MCF 10A (cell line): ENCODE results near the gene SLC5A2. TPM values are rescaled to one million over a fixed set of nuclear protein-coding genes. Genes with fewer than 3 reads are reported as not detected.
A peak's percentile ranks its signal among the peaks of the same experiment; 100 is the strongest.

Experiments
- BruUV-seq: library from RNA; stranded (reverse); fragments of 400-500 nt; replicated peaks from 2 replicates; lab custom pipeline; 2021; lab: Mats Ljungman, UMichigan
- CTCF ChIA-PET: fragments of 300-600 bp; sonication (Branson Sonifier 250); formaldehyde crosslinking; extraction: SDS; loops from one replicate; lab custom pipeline; 2021; ENCODE audit warnings: antibody characterized with exemption, inconsistent platforms; lab: Yijun Ruan, JAX
- POLR2A ChIA-PET: fragments of 300-600, 350-650 bp; sonication (Branson Sonifier 250); formaldehyde crosslinking; extraction: SDS; loops from one replicate; lab custom pipeline; 2020; ENCODE audit warnings: antibody characterized with exemption, inconsistent platforms; lab: Yijun Ruan, JAX
- DNase-seq: peaks from one replicate; pipeline ENCODE4 v3.0.0-alpha.2; 2018; ENCODE audit not compliant: unreplicated experiment
- H3K27ac Mint-ChIP-seq: one replicate; pipeline ENCODE4 v1.8.0; 2022; ENCODE audit warnings: mild to moderate bottlenecking, low read depth, mixed read lengths; ENCODE audit not compliant: unreplicated experiment
- H3K27me3 Mint-ChIP-seq: one replicate; pipeline ENCODE4 v1.8.0; 2022; ENCODE audit warnings: mixed read lengths; ENCODE audit not compliant: insufficient read depth, unreplicated experiment
- H3K36me3 Mint-ChIP-seq: one replicate; pipeline ENCODE4 v1.8.0; 2022; ENCODE audit warnings: mild to moderate bottlenecking, moderate library complexity, mixed read lengths; ENCODE audit not compliant: insufficient read depth, unreplicated experiment
- H3K4me1 Mint-ChIP-seq: one replicate; pipeline ENCODE4 v1.8.0; 2022; ENCODE audit warnings: mixed read lengths; ENCODE audit not compliant: insufficient read depth, unreplicated experiment
- H3K4me3 Mint-ChIP-seq: one replicate; pipeline ENCODE4 v1.8.0; 2022; ENCODE audit warnings: mild to moderate bottlenecking, moderate library complexity, mixed read lengths; ENCODE audit not compliant: unreplicated experiment
- H3K9me3 Mint-ChIP-seq: one replicate; pipeline ENCODE4 v1.8.0; 2022; ENCODE audit warnings: mixed read lengths; ENCODE audit not compliant: unreplicated experiment
- intact Hi-C: fragments of 100-400 bp; cut with micrococcal nuclease; formaldehyde crosslinking; loops from 2 replicates; pipeline ENCODE4 v1.14.1; 2022
- total RNA-seq: library from RNA; stranded (reverse); gene quantifications from 2 replicates; pipeline ENCODE4 v1.2.3, GENCODE V29; 2022
- TF ChIP-seq, protein P1 (sequence below): fragments of 200-600 bp; IDR thresholded peaks from one replicate; pipeline ENCODE4 v1.8.0; 2022; ENCODE audit warnings: antibody characterized with exemption, mild to moderate bottlenecking; ENCODE audit not compliant: unreplicated experiment

The SLC5A2 gene
- total RNA-seq, 1 experiment from 2014 or later: not detected

DNA sequence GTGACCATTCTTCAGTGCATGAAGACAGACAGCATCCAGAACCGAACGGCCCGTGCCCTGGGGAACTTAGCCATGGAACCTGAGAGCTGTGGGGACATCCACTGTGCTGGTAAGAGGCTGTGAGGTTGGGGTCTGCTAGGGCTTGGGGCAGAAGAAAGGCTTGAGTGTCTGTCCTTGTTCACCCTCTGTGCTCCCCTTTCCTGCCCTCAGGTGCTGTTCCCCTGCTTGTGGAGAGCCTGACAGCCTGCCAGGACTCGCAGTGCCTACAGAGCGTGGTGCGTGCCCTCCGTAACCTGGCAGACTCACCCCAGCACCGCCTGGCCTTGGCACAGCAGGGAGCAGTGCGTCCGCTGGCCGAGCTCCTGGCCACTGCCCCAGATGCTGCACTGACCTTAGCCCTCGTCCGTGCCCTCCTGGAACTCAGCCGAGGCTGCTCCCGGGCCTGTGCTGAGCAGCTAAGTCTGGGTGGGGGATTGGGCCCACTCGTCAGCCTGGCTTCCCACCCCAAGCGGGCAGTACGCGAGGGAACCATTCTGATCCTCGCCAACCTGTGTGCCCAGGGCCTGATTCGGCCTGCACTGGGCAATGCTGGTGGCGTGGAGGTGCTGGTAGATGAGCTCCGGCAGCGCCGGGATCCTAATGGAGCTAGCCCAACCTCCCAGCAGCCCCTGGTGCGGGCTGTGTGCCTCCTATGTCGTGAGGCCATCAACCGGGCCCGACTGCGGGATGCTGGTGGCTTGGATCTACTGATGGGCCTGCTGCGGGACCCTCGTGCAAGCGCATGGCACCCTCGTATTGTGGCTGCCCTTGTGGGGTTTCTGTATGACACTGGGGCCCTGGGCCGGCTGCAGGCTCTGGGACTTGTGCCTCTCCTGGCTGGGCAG lies 20.8 kb upstream of the SLC5A2 start:
- Mint-ChIP-seq H3K27me3 (no peaks in the 10 kb centered on the region), H3K4me1 (peaks cover 14% of the 10 kb centered on the region), H3K36me3 (peaks cover 54% of the 10 kb centered on the region), H3K4me3 (no peak overlapping the region), H3K9me3 (no peaks in the 10 kb centered on the region), H3K27ac (no peak overlapping the region)
- TF ChIP-seq, protein P1, sequence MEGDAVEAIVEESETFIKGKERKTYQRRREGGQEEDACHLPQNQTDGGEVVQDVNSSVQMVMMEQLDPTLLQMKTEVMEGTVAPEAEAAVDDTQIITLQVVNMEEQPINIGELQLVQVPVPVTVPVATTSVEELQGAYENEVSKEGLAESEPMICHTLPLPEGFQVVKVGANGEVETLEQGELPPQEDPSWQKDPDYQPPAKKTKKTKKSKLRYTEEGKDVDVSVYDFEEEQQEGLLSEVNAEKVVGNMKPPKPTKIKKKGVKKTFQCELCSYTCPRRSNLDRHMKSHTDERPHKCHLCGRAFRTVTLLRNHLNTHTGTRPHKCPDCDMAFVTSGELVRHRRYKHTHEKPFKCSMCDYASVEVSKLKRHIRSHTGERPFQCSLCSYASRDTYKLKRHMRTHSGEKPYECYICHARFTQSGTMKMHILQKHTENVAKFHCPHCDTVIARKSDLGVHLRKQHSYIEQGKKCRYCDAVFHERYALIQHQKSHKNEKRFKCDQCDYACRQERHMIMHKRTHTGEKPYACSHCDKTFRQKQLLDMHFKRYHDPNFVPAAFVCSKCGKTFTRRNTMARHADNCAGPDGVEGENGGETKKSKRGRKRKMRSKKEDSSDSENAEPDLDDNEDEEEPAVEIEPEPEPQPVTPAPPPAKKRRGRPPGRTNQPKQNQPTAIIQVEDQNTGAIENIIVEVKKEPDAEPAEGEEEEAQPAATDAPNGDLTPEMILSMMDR: no peak
- ChIA-PET CTCF (interaction anchor here (0.5 to 8.4 kb wide), 8 partner anchors 10 to 477 kb away, joined by 3 to 65 read pairs (median 6); partner anchors contain the start of genes HSD3B7 and ZNF843), POLR2A (interaction anchor here (0.5 to 2.3 kb wide), 4 partner anchors 9 to 502 kb away, joined by 3 to 9 read pairs (median 3); no protein-coding TSS in a partner anchor)
- intact Hi-C loops: no loop called here
- no peak for DNase-seq
- no TSS peak for BruUV-seq

DNA sequence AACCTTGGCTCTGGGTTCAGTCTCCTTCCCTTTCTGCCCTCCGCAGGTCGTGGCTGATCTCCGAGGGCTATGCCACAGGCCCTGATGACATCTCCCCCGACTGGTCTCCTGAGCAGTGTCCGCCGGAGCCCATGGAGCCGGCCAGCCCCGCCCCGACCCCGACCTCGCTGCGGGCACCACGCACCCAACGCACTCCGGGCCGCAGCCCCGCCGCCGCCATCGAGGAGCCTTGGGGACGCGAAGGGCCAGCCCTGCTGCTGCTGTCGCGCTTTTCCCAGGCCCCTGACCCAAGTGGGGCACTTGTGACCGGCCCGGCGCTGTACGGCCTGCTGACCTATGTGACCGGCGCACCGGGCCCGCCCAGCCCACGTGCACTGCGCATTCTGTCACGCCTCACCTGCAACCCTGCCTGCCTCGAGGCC lies 18.6 kb upstream of the SLC5A2 start:
- Mint-ChIP-seq H3K27me3 (no peaks in the 10 kb centered on the region), H3K4me1 (peaks cover 14% of the 10 kb centered on the region), H3K4me3 (no peak overlapping the region), H3K27ac (no peak overlapping the region), H3K9me3 (no peaks in the 10 kb centered on the region), H3K36me3 (peaks cover 38% of the 10 kb centered on the region)
- intact Hi-C loops: no loop called here
- ChIA-PET CTCF (no interaction called here), POLR2A (no interaction called here)
- no TSS peak for BruUV-seq
- no peak for DNase-seq
- TF ChIP-seq, protein P1: no peak

DNA sequence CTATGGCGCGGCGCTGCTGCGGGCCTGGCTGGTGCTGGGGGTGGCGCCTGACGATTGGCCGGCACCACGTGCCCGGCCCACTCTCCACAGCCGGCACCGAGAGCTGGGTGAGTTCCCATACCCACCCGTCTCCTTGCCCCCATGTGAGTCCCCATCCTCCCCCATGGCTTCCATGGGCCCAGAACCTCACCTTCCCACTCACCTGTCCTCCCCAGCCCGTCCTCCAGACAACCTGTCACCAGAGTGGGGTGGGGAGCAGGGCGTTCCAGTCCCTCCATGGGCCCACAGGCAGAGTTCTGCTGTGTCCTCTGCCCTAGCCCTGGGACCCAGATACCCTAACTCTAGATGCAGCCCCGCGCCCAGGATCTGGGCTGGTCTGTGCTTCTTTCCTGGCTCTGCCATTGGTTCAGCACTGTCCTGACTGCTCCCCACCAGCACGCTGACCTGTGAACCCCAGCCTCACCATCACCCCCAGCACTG lies 18.1 kb upstream of the SLC5A2 start:
- CTCF ChIA-PET: interaction anchor here (0.6 kb wide), 1 partner anchor 12 kb away, joined by 3 read pairs; no protein-coding TSS in a partner anchor
- Mint-ChIP-seq H3K4me1 (peaks cover 14% of the 10 kb centered on the region), H3K4me3 (no peak overlapping the region), H3K9me3 (no peaks in the 10 kb centered on the region), H3K27ac (no peak overlapping the region), H3K27me3 (no peaks in the 10 kb centered on the region), H3K36me3 (peaks cover 38% of the 10 kb centered on the region)
- intact Hi-C loops: no loop called here
- DNase-seq: no peak
- BruUV-seq: no TSS peak
- POLR2A ChIA-PET: no interaction called here
- TF ChIP-seq, protein P1: no peak

DNA sequence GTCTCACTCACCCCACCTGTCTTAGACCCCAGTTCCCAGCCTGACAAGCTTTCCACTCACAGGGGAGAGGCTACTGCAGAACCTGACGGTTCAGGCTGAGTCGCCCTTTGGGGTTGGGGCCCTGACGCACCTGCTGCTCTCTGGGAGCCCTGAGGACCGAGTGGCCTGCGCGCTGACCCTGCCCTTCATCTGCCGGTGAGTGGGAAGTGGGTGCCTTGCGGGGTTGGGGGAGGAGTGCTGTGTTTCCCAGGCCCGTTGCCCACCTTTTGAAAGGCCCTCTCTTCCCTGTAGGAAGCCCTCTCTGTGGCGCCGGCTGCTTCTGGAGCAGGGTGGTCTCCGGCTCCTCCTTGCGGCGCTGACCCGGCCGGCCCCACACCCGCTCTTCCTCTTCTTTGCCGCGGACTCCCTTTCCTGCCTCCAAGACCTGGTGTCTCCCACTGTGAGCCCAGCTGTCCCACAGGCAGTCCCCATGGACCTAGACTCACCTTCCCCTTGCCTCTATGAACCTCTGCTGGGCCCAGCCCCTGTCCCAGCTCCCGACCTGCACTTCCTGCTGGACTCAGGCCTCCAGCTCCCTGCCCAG lies 17.0 kb upstream of the SLC5A2 start:
- H3K27me3 Mint-ChIP-seq: no peaks in the 10 kb centered on the region
- TF ChIP-seq, protein P1: no peak
- H3K4me1 Mint-ChIP-seq: peaks cover 6% of the 10 kb centered on the region
- no TSS peak for BruUV-seq
- no peak overlapping the region for H3K4me3 Mint-ChIP-seq
- H3K9me3 Mint-ChIP-seq: no peaks in the 10 kb centered on the region
- POLR2A ChIA-PET: no interaction called here
- peak overlapping the region; percentile 22 for H3K27ac Mint-ChIP-seq
- intact Hi-C loops: no loop called here
- peaks cover 32% of the 10 kb centered on the region for H3K36me3 Mint-ChIP-seq
- CTCF ChIA-PET: no interaction called here
- no peak for DNase-seq
